HG03196 (cell line): ENCODE measurements around the gene HEXD.
A peak's percentile ranks its signal among the peaks of the same experiment; 100 is the strongest.
"Not testable (repeated sequence)": the region's sequence is repeated elsewhere in the genome, so short reads cannot be mapped to it uniquely, and the experiment has no call there.

Experiments
- ATAC-seq: cut with Tn5 transposase; IDR thresholded peaks from one replicate; pipeline ENCODE4 v1.9.1; 2021; ENCODE audit not compliant: unreplicated experiment

Gene HEXD

GRCh38 chr17:82439829-82440365 is 21.8 kb downstream of the HEXD start:
- no peak for ATAC-seq

- ATAC-seq: no peak
These were observed 22.4 kb downstream of the HEXD start for GRCh38 chr17:82440469-82440981.

DNA sequence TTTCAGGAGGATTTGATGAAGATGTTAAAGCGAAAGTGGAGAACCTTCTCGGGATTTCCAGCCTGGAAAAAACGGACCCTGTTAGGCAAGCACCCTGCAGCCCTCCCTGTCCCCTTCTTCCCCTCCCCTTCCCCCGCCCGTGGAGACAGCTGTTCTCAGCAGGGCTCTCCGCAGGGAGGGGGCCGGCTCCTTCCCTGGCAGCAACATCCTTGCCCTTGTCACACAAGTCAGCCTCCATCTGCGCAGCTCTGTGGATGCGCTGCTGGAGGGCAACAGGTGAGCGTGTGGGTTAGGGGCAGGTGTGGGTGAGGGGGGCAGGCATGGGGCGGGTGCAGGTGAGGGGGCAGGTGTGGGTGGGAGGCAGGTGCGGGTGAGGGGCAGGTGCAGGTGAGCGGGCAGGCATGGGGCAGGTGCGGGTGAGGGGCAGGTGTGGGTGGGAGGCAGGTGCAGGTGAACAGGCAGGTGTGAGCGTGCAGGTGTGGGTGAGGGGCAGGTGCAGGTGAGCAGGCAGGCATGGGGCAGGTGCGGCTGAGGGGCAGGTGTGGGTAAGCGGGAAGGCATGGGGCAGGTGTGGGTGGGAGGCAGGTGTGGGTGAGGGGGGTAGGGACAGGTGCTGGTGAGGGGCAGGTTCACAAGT is 23.0 kb downstream of the HEXD start:
- ATAC-seq: no peak

DNA sequence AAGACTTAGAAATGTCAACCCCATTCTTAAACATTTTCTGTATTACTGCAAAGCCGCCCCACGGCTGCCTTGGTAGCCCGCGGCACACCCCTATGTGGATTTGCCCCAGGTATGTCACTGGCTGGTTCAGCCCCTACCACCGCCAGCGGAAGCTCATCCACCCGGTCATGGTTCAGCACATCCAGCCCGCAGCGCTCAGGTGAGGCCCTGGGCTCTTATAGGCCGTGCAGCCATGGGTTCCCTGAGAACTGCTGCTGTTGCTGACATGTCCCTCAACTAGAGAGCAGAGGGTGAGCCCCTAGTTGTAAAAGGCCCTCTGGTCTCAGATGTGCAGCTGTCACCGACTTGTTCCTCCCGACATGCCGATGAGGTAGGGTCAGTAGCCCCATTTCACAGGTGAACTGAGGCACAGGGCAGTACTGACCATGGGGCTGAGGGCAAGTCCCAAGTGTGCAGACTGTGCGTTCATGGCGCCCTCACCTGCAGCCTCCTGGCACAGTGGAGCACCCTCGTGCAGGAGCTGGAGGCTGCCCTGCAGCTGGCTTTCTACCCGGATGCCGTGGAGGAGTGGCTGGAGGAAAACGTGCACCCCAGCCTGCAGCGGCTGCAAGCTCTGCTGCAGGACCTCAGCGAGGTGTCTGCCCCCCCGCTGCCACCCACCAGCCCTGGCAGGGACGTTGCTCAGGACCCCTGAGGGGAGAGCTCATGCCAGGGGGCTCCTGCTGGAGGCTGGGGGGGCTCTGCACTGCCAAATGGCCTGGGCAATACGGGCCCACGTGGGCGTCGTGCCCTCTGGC is 23.7 kb downstream of the HEXD start:
- no peak for ATAC-seq

GRCh38 chr17:82442643-82443464 is 24.7 kb downstream of the HEXD start:
- ATAC-seq: no peak

DNA sequence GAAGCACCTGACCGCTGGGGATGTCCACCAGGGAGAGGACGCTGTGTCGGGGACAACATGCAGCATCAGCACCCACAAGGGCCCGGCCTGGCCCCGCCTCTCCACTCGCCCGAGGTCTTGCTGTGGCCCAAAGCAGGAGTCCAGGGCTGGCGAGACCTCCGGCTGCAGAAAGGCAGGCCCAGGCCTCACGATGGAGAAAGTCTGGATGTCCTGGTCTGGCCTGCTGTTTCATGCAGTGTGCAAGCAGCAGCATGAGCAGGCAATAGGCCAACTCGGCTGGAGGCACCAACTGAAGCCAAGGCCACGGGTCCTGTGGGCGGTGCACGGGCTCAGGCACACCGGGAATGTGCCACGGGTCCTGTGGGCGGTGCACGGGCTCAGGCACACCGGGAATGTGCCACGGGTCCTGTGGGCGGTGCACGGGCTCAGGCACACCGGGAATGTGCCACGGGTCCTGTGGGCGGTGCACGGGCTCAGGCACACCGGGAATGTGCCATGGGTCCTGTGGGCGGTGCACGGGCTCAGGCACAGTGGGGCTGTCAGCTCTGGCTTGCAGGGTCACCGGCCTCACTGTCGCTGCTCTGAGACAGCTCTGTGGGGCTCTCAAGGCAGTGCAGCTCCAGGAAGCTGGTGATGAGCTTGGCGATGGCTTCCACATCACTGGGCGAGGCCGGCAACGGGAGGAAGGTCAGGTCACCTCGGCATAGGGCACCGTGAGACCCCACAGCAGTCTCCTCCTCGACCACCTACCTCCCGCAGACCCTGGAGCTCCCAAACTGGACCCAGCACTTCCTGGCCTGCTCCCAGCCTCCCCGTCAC is 25.5 kb downstream of the HEXD start:
- ATAC-seq: no peak

DNA sequence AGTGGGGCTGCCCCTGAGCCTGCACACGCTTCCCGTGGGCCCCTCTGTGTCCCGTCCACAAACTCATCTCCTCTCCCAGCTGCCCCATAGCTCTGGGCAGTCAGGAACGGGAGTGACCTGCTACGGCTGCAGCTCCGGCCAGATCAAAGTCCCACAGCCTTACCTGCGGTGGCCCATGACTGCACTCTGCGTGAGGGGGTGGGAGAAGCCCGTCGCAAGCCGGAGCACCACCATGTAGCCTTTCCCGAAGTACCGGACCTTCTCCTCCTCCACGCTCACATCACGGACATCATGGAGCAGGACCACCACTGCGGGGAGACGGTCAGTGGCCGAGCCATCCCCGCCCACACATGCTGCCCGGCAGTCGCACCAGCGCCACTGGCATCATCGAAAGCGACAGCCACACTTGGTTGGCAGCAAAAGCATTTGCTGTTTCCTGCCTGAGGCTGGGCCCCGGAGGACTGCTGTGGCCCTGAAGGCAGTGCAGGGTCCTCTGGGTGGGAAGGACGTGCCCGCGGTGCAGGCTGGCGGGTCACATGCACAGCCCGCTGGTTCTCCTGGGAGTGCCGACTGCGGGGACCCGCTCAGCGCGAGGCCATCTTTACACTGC is 26.2 kb downstream of the HEXD start:
- no peak for ATAC-seq

DNA sequence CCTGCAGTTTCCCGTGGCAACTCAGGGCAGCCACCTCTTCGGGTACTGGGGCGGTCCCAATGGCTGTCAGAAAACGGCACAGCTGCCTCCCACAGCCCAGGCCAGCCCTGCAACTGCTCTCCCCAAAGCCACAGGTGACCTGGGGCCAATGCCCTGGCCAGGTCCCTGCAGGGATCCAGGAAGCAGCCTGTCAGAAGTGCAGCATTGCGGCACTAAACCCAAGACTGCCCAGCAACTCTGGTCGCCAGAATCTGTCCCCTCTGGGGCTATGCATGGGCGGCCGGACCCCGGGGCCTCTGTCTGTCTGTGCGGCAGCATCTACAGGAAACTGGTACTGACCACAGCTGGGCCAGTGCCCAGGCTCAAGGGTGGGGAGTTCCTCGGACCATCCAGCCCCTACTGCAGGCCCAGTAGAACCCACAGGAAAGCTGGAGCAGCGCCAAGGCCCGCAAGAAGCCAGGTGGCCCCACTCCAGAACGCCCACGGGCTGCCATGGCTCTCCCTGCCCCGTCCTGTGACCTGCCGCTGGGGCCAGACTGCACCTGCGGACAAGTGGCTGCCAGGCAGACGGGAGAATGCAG is 26.9 kb downstream of the HEXD start:
- no peak for ATAC-seq

GRCh38 chr17:82445542-82445941 is 27.4 kb downstream of the HEXD start:
- ATAC-seq: no peak

DNA sequence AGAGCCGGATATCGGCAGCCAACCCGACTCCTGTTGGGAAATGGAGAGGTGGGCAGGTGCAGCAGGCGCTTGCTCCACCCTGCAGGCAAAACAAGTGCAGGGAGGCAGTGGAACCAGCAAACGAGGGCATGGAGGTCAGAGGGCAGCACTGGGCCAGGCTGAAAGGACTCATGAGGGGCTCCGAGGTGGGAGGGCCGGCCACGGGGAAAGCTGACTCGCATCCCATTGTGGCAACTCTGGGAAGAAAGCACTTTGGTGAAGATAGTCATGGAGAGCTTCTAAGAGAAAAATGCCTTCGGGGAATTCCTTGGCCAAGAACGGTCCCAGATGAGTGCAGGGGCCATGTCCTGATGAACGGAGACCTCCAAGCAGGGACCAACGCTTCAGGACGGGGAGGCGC is 28.0 kb downstream of the HEXD start:
- no peak for ATAC-seq

- ATAC-seq: no peak
These were observed 28.5 kb downstream of the HEXD start for GRCh38 chr17:82446649-82447048.

DNA sequence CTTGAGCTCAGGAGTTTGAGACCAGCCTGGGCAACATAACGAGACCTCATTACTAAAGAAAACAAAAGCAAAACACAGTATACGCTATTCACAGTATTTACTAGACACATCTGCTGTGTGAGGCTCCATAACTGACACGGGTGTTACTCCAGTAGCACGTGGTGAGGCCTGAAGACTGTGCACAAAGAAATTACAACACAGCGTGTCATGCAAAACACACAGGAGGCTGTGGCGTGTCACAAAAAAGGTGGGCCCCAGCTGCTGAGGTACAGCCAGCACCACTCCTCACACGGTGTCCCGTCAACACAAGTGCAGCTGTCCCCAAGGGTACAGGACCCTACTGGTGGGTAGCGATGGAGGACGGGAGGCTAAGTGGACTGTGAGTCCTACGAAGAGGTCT is 29.7 kb downstream of the HEXD start:
- ATAC-seq: no peak

DNA sequence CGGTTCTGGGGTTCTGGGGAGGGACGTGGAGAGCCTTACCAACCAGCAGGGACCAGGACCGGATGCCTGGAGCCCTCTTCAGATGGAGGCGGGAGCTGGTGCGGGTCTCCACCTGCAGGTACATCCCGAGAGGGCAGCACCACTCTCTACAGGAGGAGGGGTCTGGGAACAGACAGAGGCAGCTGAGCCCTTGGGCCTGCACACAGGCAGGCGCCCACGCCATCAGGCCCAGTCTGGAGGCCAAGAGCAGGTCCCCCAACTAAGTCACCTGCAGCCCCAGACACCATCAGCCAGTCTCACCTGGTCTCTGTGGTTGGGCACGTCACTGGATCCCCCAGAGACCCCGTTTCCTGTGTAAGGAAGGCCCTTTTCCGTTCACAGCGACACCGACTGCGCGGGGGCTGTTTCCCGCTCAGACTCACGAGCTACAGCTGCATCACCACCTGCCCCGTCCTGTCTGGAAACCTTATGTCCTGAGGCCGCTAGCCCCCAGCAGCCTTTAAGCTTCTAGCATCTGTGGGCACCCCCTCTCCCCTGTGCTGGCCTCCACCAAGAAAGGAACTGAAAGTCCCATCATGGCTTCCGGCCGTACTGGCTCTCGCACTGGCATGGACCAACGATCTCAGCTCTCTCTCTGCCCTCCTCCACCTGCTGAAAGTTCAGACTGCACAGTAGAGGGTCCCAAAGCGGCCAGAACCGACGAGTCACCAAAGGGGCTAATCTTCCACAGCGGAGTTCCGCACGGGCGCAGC is 31.2 kb downstream of the HEXD start:
- peak; percentile 59 for ATAC-seq

- no peak for ATAC-seq
These were observed 31.8 kb downstream of the HEXD start for GRCh38 chr17:82449883-82450356.

DNA sequence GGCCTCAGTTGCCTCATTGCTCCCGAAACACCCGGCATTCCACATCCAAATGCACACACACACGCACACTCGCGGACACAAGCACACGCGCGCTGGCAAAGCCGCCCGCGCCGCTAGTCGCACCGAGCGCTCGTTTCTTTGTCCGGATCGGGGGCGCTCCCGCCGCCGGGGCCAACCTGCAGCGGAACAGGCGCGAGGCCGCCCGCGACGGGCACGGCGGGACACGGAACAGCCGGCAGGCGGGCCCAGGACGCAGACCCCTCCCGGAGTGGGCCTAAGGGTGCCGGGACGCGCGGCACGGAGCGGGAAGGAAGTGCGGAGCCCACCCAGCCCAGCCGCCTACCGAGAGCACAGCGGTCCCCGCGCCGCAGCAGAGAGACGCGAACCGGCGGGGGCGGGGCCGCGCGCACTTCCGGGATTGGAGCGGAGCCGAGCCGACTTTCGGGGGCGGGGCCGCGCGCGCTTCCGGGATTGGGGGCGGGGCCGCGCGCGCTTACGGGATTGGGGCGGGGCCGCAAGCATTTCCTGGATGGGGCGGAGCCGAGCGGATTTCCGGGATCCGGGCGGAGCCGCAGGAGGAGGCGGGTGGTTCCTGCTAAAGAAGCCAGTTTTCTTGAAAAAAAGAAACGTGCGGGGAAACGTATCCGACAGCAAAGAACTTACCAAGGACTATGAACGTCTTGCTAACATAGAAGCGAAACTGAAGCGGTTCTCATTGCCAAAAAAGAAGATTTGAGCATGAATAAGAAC is 32.4 kb downstream of the HEXD start, which contains the start of gene CYBC1:
Gene CYBC1 (minus strand): TSS at position 396 of the 750 bp plus-strand sequence. CDS start 1,498 bp downstream, outside the sequence.
- peak; percentile 70 for ATAC-seq

GRCh38 chr17:82452162-82452561 is 34.0 kb downstream of the HEXD start:
- ATAC-seq: no peak

GRCh38 chr17:82453151-82453550 is 35.0 kb downstream of the HEXD start:
- not testable (repeated sequence) for ATAC-seq

GRCh38 chr17:82453706-82454105 is 35.6 kb downstream of the HEXD start:
- ATAC-seq: not testable (repeated sequence)
